NCI-H1092 (cell line): Measurements from ENCODE around the gene RIN3.
"Not testable (repeated sequence)": the region's sequence is repeated elsewhere in the genome, so short reads cannot be mapped to it uniquely, and the experiment has no call there.

Source experiments
- DNase-seq: peaks from one replicate; lab custom pipeline; 2025; lab: John Stamatoyannopoulos, UW

Gene RIN3

DNA sequence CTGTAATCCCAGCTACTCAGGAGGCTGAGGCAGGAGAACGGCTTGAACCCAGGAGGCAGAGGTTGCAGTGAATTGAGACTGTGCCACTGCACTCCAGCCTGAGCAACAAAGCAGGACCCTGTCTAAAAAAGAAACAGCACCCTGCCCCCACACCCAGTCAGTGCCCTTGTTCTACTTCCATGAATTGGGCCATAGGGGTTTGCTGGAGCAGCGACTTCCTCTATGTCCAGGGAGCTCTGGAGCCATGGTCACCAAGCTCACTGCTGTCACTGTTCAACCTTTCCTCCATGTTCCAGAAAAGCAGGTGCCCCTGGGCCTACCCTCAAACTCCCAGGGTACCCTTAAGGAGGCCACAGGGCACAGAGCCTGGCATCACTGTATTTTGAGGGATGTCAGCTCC lies 116.8 kb downstream of the RIN3 start:
- DNase-seq: no peak

DNA sequence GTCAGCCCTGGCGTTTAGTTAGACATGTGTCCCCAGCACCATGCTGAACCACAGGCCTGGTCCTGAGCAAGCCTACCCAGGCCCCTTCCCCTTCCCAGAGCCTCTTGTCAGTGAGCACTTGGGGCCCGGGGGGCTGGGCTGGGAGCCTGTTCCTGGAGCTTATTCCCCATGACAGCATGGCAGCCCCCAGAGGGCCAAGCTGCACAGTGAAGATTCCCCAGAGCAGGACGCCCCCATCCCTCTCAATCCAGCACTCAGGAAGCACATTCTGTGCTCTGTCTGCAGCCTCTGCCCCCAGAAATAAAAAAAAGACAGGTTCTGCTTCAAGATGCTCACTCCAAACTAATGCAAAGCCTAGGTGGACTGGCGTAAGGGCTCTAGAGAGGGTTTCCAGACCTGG lies 117.5 kb downstream of the RIN3 start:
- no peak for DNase-seq

DNA sequence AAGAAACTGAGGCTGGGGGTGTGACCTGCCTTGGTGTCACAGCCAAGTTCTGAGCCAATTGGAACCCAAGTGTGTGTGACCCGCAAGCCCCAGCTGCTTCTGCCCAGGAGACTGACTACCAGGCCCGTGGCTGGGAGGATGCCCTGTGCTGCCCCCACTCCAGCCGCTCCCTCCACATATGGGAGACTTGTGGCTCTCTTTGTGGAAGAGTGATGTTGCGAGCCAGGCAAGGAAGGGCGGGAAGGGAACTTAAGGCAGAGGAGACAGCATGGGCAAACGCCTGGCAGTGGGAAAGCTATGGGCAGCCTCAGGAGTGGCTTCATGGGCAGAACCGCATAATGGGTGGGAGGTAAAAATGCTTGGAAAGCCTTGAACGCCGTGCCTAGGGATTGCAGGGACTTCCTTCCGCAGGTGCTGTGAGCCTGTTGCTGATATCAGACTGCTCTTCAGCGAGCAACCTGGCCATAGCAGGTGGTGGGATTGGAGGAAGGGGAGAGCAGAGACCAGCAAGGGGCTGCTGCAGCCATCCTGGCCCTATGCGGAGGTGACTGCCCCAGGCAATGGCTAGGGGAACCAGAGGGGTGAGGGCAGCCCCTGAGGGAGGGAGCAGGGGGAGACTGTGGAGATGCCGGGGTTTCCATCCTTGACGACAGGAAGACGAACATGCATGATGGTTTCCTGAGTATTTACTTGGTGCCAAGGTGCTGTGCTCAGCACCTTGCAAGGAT lies 119.1 kb downstream of the RIN3 start:
- DNase-seq: no peak

DNA sequence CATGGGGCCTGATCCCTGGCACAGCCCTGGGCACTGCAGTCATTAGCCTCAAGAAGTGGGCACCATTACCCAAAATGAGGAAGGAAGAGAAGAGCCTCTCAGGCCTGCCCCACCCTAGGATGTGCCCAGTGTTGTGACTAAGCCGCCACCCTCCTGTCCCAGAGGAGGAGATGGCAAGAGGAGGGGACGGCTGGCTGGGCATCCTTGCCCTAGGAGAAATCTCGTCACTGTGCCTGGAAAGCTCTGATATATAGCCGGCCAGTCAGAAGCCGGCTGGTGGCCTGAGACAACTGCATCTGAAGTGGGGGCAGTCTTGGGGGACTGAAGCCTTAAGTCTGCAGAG lies 119.7 kb downstream of the RIN3 start:
- DNase-seq: no peak

DNA sequence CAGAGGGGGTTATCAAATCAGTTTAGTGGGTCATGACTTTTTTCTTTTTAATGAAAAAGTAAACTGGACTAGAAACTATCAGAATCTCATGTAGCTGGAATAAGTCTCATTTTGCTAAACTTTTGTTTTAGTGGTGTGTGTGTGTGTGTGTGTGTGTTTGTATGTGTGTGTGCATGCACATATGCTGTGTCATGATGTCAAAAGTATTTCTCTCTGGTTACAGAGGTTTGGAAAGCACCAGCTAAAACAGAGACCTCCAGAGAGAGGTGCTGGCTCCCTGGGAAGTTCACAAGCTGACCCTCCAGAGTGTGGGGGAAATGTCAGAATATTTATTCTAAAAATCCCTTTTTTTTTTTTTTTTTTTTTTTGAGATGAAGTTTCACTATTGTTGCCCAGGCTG lies 120.1 kb downstream of the RIN3 start:
- no peak for DNase-seq

DNA sequence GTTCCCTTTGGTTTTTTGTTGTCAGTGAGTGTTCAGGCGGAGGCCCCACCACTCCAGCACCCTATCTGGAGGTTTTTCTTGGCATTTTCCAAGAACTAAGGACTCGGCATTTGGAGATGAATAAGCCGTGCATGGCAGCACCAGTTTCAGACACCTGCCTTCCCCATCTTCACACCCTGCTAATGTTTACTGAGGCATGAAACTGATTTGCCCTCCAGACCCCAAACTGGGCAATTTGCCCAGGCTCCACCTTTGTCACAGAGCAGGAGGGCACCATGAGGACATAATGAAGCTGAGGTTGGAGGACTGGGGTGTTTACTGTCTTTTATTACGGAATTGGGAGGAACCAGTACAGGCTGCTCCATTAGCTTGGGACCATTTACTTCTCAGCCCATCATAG lies 121.5 kb downstream of the RIN3 start:
- peak; percentile 69 for DNase-seq

DNA sequence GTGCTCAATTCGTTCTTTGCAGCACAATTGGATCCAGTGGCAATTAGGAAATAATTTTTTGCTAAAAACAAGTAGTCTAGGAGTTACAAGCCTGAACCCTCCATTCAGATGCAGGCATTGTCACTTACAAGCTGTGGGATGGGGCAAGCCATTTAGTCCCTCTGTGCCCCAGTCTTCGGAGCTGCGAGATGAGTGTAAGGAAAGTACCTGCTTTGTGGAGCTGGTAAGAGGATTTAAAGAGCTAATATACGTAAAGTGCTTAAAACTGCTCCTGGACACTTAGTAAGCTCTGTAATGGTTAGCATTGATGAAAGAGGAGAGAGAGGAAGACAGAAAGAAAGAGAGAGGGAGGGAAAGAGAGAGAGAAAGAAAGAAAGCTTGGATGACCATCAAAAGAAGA lies 122.3 kb downstream of the RIN3 start:
- DNase-seq: no peak

DNA sequence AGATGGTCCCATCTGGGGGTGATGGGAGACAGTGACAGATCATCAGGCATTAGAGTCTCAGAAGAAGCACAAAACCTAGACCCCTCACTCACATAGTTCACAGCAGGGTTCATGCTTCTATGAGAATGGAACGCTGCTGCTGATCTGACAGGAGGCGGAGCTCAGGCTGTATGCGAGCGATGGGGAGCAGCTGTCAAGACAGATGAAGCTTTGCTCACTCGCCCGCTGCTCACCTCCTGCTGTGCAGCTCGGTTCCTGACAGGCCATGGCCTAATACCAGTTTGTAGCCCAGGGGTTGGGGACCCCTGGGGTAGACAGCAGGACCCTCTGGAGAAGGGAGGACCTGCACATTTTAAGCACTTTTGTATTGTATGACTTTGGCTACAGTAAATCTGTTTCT lies 123.6 kb downstream of the RIN3 start:
- peak; percentile 13 for DNase-seq

DNA sequence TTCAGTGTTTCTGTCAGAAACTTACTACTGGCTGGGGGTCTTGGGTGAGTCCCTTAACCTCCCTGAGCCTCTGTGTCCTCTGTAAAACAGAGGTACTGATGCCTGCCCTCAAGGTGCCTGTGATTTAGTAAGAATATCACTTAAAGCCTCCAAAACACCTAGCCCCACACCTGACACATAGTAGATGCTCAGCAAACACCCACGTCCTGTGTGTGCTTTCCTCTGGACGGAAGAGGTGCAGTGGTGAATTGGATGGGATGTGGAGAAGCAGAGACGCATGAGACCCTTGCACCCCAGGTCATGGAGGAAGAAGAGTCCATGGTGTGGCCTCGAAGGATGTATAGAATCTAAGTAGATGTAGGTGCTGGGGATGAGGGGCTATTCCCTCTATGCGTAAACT lies 124.3 kb downstream of the RIN3 start:
- DNase-seq: no peak

DNA sequence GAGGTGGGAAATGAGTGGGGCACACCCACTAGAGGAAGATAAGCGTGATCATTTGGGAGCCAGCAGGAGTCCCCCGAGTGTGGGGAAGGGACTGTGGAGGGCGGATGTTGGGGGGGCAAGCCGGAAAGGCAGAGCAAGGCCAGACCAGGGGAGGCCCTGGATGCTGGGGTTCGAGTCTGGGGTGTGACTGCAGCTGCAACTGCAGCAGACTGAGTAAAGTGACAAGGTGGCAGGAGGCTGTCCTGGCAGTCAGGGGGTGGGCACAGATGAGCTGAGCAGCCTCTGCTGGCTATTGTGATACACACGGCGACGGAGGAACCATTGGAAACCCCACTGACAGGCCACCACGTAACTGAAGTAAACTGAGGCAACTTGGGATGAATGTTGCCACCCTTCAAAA lies 124.7 kb downstream of the RIN3 start:
- DNase-seq: no peak

DNA sequence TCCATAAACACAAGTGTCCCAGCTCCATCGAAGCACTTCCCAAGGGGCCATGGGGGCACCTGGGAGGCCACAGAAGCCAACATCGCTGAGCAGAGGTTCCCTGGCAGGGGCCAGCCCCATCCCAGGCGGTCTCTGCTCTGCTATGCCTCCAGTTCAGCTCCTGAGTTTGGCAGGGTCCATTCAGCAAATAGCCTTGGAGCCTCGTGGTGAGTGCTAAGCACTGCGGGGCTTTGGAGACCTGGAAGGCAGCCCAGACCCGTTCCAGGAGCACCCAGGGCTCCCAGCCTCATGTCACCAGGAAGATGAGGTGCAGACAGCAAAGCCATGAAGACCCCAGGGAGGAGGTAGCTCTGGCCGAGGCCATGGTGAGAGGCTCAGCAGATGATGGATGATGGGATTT lies 125.3 kb downstream of the RIN3 start:
- DNase-seq: peak; percentile 12

DNA sequence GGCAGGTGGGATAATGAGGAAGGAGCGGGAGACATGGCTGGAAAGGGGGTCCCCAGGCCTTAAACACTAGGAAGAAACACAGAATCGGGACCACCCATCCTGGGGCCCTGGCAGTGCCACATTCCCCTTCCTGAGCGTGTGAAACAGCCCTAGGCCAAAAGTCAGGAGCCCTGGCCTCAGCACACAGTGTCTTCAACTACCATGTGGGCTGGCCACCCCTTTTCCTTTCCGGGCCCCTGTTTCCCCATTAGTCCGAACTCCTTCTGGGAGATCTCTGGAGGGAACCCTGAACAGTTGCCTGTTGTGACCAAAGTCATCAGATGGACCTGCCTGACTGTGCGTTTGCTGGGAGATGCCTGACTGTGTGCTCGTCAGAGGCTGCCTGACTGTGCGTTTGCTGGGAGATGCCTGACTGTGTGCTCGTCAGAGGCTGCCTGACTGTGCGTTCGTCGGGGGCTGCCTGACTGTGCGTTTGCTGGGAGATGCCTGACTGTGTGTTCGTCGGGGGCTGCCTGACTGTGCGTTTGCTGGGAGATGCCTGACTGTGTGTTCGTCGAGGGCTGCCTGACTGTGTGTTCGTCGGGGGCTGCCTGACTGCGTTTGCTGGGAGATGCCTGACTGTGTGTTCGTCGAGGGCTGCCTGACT lies 126.0 kb downstream of the RIN3 start:
- DNase-seq: not testable (repeated sequence)

DNA sequence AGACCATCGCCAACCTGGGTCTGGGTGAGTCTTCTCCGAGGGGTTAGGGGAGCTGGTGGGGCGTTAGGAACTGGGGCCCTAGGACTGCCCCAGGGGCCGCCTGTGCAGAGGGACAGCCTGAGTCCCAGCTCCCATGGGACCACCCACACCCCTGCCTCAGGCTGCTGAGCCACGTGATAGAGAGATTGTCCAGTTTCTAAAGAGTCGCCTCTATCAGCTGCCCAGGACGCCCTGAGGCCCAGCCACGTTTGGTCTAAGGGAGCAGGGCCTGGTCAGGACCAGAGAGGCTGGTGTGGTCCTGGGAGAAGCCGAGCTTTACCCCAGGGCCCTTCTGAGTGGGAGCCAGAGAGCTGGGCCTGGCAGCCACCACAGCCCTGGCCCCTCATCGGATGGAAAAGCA lies 127.7 kb downstream of the RIN3 start:
- DNase-seq: no peak

DNA sequence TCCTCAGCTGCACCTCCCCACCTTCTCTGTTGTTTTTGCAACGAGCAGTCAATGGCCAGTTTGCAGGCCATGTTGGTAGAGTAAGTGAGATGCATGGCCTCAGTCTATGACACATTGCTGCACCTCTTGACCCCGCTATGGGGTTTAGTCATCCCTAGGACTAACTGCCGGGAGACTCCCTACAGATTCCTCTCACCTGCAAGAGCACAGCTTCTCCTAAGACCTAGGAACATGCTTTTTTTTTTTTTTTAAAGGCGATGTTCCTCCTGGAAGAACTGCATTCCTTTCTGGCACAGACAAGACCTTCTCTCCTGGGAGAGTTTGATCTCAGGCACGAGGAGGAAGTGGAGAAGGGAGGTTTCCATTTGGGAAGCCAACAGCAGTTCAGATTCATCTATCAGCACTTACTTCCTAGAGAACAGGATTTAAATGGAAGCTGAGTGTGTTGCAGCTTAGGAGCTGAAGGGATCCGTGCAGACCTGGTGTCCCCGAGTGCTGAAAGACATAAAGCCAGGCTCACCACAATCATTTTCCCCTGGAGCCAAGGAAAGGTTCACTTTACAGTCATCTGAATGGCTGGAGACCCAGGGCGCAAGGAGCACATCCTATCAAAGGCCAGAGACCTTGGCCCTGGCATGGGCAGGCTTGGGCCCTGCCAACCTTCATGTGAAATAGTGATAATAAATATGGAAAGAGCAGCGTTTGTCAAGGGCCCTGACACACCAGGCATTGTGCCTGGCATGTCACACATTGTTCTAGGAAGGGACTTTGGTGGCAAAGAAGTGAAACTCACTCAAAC lies 130.8 kb downstream of the RIN3 start:
- DNase-seq: no peak

DNA sequence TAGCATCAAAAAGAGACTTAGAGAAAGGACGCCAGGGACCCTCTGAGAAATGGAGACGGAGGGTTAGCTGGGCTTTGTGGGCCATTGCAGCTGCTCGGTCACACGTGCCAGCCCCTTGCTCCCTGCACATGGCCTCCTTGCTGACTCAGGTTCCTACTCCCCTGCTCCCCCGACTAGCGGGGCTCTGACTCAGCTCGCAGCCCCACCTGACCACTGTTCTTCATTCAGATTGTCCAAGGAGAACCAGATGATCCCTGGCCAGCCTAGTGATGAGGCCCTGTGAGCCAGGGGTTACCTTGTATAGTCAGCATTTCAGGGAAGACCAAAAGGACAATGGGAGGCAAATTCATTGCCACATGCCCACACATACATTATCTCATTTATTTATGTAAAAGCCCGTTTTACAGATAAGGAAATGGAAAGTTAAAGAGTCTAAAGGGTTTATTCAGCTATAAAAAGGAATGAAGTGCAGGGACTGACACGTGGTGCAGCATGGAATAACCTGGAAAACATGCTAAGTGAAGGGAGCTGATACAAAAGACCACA lies 131.5 kb downstream of the RIN3 start:
- DNase-seq: no peak

DNA sequence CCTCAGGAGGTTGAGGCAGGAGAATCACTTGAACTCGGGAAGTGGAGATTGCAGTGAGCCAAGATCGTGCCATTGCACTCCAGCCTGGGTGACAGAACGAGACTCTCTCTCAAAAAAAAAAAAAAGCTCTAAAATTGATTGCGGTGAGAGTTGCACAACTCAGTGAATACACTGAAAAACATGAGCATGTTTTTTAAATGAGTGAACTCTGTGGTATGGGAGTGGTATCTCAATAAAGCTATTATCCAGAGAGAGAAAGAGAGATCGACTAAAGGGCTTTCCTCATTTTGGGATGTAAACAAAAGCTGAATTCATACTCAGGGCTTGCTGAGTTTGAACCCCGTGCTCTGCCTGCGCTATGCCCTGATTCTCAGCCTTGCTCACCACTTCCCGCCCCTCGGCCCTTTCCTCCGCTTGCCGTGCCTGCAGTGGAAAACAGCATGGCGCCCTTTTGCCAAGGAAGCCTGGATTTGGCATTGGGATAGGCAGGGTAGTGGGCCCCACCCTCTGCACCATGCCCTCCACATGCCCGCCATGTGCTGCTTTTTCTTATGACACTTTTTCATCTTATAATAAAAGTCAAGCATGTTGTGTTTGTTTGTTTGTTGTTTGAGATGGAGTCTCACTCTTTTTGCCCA lies 132.4 kb downstream of the RIN3 start:
- DNase-seq: no peak

DNA sequence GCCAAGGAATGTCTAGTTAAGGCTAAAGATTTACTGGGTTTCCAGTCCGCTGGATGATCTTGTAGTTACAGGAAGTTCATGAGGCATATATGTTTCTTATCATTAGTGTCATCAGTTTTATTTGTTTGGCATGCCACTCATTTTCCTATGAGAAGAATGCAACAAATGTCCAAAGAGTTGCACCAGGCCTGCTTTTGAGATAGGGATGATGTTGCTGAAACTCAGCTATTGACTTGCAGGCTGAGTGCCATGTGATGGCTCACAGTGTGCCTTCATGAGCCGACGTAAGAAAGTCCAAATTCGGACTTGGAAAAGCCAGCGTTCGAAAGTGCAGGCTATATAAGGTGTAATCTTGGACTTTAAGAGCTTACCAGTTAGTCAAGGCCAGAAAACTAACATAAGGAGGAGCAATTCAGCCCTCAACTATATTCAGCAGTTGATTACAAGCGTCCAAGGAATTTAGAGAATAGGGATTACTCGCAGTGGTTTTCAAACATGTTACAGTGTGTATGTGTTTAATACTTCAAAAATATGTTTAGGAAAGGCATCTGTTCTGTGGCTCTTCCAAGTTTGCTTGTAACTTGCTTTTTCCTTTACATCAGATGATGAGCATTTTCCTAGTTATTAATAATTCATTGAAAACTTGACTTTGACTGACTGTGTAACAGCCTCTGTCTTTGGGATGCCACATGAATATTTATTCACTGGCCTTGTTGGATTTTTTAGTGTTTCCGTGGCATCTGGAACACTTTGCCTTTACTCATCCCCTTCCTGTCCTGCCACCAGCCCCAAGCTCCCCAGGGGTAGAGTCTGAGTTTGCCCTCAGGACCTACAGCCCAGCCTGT lies 133.6 kb downstream of the RIN3 start:
- no peak for DNase-seq

DNA sequence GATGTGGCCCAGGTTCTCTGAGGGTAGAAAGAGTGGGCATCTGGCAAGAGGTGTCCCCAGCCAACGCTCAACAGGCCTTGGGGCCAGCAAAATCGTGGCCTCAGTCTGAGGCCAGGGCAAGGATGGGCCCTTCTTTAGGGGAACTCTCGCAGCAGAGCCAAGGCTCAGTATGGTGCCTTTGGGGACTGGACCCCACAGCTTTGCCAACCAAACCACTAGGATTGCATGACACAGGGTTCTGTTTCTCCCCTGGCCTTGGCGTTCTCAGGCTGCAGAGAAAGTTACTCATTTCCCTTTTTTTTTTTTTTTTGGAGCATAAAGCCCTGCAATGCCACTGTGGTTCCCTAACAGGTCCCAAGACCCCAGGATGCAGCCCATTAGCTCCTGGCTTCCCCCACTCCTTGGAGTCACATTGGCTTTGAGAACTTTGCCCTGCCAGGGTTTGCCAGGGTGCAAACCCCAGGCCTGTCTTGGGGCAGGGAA lies 134.3 kb downstream of the RIN3 start:
- no peak for DNase-seq

DNA sequence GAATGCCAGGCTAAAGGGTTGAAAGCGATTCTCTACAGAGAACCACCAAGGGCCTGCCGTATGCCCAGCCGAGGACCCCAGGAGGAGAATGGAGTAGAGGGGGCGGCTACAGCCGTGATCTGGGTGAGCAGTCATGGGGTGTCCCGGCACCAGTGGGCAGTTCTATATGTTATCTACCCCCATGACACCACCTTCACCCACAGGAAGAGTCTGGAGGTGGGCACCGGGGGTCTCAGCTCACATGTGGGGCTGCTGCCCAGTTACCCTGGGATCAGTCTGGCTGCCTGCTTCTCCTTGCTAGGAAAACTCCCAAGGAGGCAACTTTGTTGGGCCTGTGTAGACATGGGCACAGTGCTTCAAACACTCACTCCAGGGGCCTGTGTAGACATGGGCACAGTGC lies 135.5 kb downstream of the RIN3 start:
- no peak for DNase-seq

DNA sequence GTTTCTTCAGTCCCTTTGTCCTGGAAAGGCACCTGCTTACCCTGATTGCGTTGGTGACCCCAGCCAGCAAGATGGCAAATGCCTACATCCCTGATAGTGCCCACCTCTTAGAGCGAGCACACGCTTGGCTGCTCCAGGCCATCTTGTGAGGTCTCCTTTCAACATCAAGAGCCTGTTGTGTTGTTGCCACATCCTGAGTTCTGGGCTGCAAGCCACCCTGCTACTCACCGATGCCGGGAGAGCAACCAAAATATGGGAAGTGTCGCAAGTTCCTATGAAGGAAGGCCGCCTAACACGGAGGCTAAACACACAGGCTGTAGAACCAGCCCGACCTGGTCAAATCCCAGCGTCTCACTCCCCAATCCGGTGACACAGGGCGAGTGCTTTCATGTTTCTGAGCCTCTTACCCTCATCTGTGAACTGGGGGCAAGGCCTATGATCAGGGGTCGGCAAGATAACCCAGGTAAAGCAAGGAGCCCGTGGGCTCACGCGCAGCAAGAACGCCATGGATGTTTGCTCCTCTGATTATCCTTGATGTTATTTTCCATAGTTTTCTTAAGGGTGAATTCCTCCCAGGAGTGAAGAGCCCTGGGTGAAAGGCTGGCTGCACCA lies 136.5 kb downstream of the RIN3 start:
- DNase-seq: no peak

DNA sequence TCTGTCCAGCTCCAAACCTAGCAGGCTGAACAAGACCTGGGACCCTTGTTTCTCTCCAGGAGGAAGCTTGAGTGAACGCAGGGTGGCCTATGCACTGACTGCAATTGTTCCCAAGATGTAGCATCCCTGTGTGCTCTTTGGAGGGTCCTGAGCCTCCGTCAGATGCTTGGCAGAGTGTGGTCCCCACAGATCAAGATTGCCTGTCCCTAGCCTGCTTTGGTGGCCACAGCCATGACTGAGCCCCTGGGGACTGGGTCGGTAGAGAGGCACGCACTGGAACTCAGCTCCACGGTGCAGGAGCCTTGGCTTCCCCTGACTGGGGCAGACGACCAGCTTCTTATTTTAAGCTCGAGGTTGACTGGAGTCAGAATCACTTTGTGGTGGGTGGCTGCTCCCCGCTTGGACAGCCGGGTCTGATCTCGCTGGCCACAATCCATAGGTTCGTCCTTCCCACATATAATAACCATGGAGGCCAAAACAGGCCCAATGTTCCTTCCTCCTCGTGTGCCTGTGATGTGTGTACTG lies 137.1 kb downstream of the RIN3 start:
- no peak for DNase-seq
